IMR-90 (cell line): ENCODE measurements around the gene IPO13. TPM values are rescaled to one million over a fixed set of nuclear protein-coding genes. Genes with fewer than 3 reads are reported as not detected.

Experiments
- ATAC-seq: fragments of 200-7000 bp; cut with Tn5 transposase; 2 replicates; pipeline ENCODE4 v1.9.1; 2020; ENCODE audit warnings: low read depth, mild to moderate bottlenecking, moderate library complexity
- BruUV-seq: library from RNA; stranded (reverse); fragments of 400-500 nt; replicated peaks from 2 replicates; lab custom pipeline; 2021; lab: Mats Ljungman, UMichigan
- CTCF ChIA-PET: fragments of 300-600 bp; formaldehyde crosslinking; extraction: SDS; loops from one replicate; lab custom pipeline; 2021; ENCODE audit warnings: antibody characterized with exemption; lab: Yijun Ruan, JAX
- POLR2A ChIA-PET: fragments of 300-600 bp; sonication (Branson Sonifier 250); formaldehyde crosslinking; loops from one replicate; lab custom pipeline; 2022; ENCODE audit warnings: antibody characterized with exemption; ENCODE audit not compliant: unreplicated experiment; lab: Charles Lee
- DNase-seq: peaks from one replicate; pipeline ENCODE4 v3.0.0; 2013
- H2AFZ ChIP-seq: replicated peaks from 2 replicates; pipeline ENCODE3; 2013; ENCODE audit warnings: low read length, mild to moderate bottlenecking; ENCODE audit not compliant: poor library complexity
- H2AK5ac ChIP-seq: 2 replicates; pipeline ENCODE4 v1.6.1; 2013; ENCODE audit warnings: low read depth, low read length, inconsistent platforms
- H2AK9ac ChIP-seq: replicated peaks from 2 replicates; pipeline ENCODE3; 2013; ENCODE audit warnings: mild to moderate bottlenecking, low read depth, low read length, moderate library complexity; ENCODE audit not compliant: poor library complexity
- H2BK120ac ChIP-seq: 2 replicates; pipeline ENCODE4 v1.6.1; 2013; ENCODE audit warnings: low read depth, low read length, inconsistent platforms
- H2BK15ac ChIP-seq: 3 replicates; pipeline ENCODE4 v1.6.1; 2013; ENCODE audit warnings: low read depth, low read length, inconsistent platforms
- H2BK20ac ChIP-seq: 2 replicates; pipeline ENCODE4 v1.6.1; 2013; ENCODE audit warnings: low read depth, mild to moderate bottlenecking, inconsistent platforms, low read length, moderate library complexity
- H2BK5ac ChIP-seq: 2 replicates; pipeline ENCODE4 v1.6.1; 2013; ENCODE audit warnings: mild to moderate bottlenecking, low read depth, low read length, inconsistent platforms; ENCODE audit not compliant: poor library complexity, severe bottlenecking
- H3K14ac ChIP-seq: replicated peaks from 2 replicates; pipeline ENCODE4 v1.6.1; 2013; ENCODE audit warnings: low read depth, low read length, inconsistent platforms
- H3K18ac ChIP-seq: 2 replicates; pipeline ENCODE4 v1.6.1; 2013; ENCODE audit warnings: low read depth, low read length, control low read depth
- H3K23ac ChIP-seq: 2 replicates; pipeline ENCODE4 v1.6.1; 2013; ENCODE audit warnings: low read depth, low read length, inconsistent platforms
- H3K27ac ChIP-seq: 2 replicates; pipeline ENCODE4 v1.5.1; 2013; ENCODE audit warnings: mild to moderate bottlenecking, control low read depth, low read length; ENCODE audit not compliant: insufficient read depth
- H3K27me3 ChIP-seq: 2 replicates; pipeline ENCODE4 v1.6.1; 2013; ENCODE audit warnings: low read length; ENCODE audit not compliant: control insufficient read depth, insufficient read depth
- H3K36me3 ChIP-seq: 2 replicates; pipeline ENCODE4 v1.6.1; 2013; ENCODE audit warnings: low read length, mixed read lengths; ENCODE audit not compliant: control insufficient read depth, insufficient read depth
- H3K4ac ChIP-seq: 2 replicates; pipeline ENCODE4 v1.6.1; 2013; ENCODE audit warnings: low read depth, low read length, inconsistent platforms
- H3K4me1 ChIP-seq: 2 replicates; pipeline ENCODE4 v1.6.1; 2013; ENCODE audit warnings: low read length, mixed read lengths; ENCODE audit not compliant: control insufficient read depth, insufficient read depth
- H3K4me2 ChIP-seq: 2 replicates; pipeline ENCODE4 v1.6.1; 2013; ENCODE audit warnings: low read depth, mild to moderate bottlenecking, control low read depth, low read length, moderate library complexity
- H3K4me3 ChIP-seq: 2 replicates; pipeline ENCODE4 v1.5.1; 2013; ENCODE audit warnings: low read depth, mild to moderate bottlenecking, control low read depth, low read length, moderate library complexity; ENCODE audit not compliant: insufficient read depth
- H3K56ac ChIP-seq: 2 replicates; pipeline ENCODE4 v1.6.1; 2013; ENCODE audit warnings: low read length, inconsistent platforms; ENCODE audit not compliant: insufficient read depth; ENCODE audit errors: extremely low read depth
- H3K79me1 ChIP-seq, 2 experiments: 2 replicates each; pipeline ENCODE4 v1.6.1; 2013; ENCODE audit warnings: low read length in 2 of 2, inconsistent platforms in 1 of 2, low read depth in 1 of 2
- H3K9ac ChIP-seq: 2 replicates; pipeline ENCODE4 v1.6.1; 2013; ENCODE audit warnings: low read depth, low read length, control low read depth
- H3K9me1 ChIP-seq: 2 replicates; pipeline ENCODE4 v1.6.1; 2013; ENCODE audit warnings: low read length, inconsistent platforms; ENCODE audit not compliant: insufficient read depth
- H3K9me3 ChIP-seq: 2 replicates; pipeline ENCODE4 v1.6.1; 2013; ENCODE audit warnings: low read length; ENCODE audit not compliant: control insufficient read depth, insufficient read depth
- H4K20me1 ChIP-seq: 2 replicates; pipeline ENCODE4 v1.6.1; 2013; ENCODE audit warnings: low read length, inconsistent platforms; ENCODE audit not compliant: insufficient read depth
- H4K5ac ChIP-seq: 2 replicates; pipeline ENCODE4 v1.6.1; 2013; ENCODE audit warnings: mild to moderate bottlenecking, low read depth, low read length, control low read depth
- H4K8ac ChIP-seq, 2 experiments: 2 replicates each; pipeline ENCODE4 v1.6.1; 2013; ENCODE audit warnings: low read depth in 2 of 2, low read length in 2 of 2, control low read depth in 1 of 2, inconsistent platforms in 1 of 2
- H4K91ac ChIP-seq: 2 replicates; pipeline ENCODE4 v1.6.1; 2013; ENCODE audit warnings: low read depth, low read length, inconsistent platforms; ENCODE audit not compliant: insufficient read depth
- CHD1 ChIP-seq: IDR thresholded peaks from 2 replicates; pipeline ENCODE4 v1.6.1; 2012; ENCODE audit warnings: low read depth, low read length, improper control_type of control experiment
- MAFK ChIP-seq: IDR thresholded peaks from 2 replicates; pipeline ENCODE4 v1.6.1; 2012; ENCODE audit warnings: low read depth, low read length, improper control_type of control experiment
- MAZ ChIP-seq: IDR thresholded peaks from 2 replicates; pipeline ENCODE4 v1.6.1; 2012; ENCODE audit warnings: low read depth, mild to moderate bottlenecking, low read length, improper control_type of control experiment, moderate library complexity, borderline replicate concordance
- NFE2L2 ChIP-seq: fragments of 150-350 bp; IDR thresholded peaks from 2 replicates; pipeline ENCODE4 v1.6.1; 2016; ENCODE audit warnings: low read depth, mild to moderate bottlenecking, low read length
- POLR2A ChIP-seq: IDR thresholded peaks from 2 replicates; pipeline ENCODE4 v1.6.1; 2012; ENCODE audit warnings: mild to moderate bottlenecking, low read depth, low read length
- RAD21 ChIP-seq: IDR thresholded peaks from 2 replicates; pipeline ENCODE4 v1.6.1; 2012; ENCODE audit warnings: low read length, improper control_type of control experiment
- WGBS, 2 experiments: methylation state at CpG; one replicate each; pipeline versions ENCODE4 v1.1.5 to v1.1.7; 2013; ENCODE audit warnings: missing lambda C conversion rate in 2 of 2; ENCODE audit not compliant: insufficient read length in 1 of 2; ENCODE audit errors: extremely low coverage in 2 of 2; 5-methylcytosine and 5-hydroxymethylcytosine counted together
- dilution Hi-C: fragments of 300-500 bp; cut with HindIII; formaldehyde crosslinking; loops from one replicate; pipeline ENCODE4 v1.14.3; 2018; ENCODE audit warnings: low sequenced_read_pairs; ENCODE audit not compliant: unreplicated experiment
- in situ Hi-C: fragments of 300-500 bp; cut with MboI; formaldehyde crosslinking; loops from 3 replicates; pipeline ENCODE4 v1.14.3; 2019; ENCODE audit warnings: low sequenced_read_pairs, inconsistent platforms, mixed read lengths
- intact Hi-C: fragments of 100-400 bp; cut with micrococcal nuclease; formaldehyde crosslinking; loops from 2 replicates; pipeline ENCODE4 v1.10.0; 2022
- polyA plus RNA-seq, 3 experiments: library from polyadenylated mRNA; depleted of rRNA; stranded (reverse); fragments of >200 nt; gene quantifications; 2 replicates each; pipeline ENCODE4 v1.2.3, GENCODE V29; 2012; ENCODE audit warnings: low replicate concordance in 1 of 3
- total RNA-seq: library from RNA; depleted of rRNA; stranded (reverse); fragments of >200 nt; gene quantifications from 2 replicates; pipeline ENCODE4 v1.2.3, GENCODE V29; 2012
- TF ChIP-seq, protein P1 (sequence below): conservative IDR thresholded peaks from 2 replicates; pipeline ENCODE4 v1.5.1; 2012; ENCODE audit warnings: mild to moderate bottlenecking, low read depth, low read length, improper control_type of control experiment

Gene IPO13
- total and polyA plus RNA-seq, 2 of the 4 experiments (the other 2 are of a cell fraction): 15.2 to 18.7 TPM

DNA sequence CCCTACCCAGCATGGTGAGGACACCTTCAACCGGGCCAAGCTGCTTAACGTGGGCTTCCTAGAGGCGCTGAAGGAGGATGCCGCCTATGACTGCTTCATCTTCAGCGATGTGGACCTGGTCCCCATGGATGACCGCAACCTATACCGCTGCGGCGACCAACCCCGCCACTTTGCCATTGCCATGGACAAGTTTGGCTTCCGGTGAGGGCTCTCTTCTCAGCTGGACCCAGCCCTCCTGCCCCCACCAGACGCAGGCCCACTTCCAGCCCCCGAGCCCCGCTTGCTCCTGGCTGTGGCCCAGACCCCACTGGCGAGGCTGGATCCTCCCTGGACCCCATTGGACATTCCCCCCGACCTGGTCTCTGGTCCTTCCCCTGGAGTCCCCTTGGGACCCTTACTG, 38.1 kb downstream of the IPO13 start:
- Histone ChIP-seq H3K9me3 (no peaks in the 10 kb centered on the region), H2AFZ (no peak overlapping the region), H4K8ac (no peak overlapping the region), H3K27me3 (no peaks in the 10 kb centered on the region), H2BK20ac (no peak overlapping the region), H2BK5ac (no peak overlapping the region), H3K14ac (no peak overlapping the region), H2AK5ac (no peak overlapping the region), H3K18ac (no peak overlapping the region), H3K27ac (no peak overlapping the region), H2AK9ac (no peak overlapping the region), H3K36me3 (peaks cover 35% of the 10 kb centered on the region), H4K91ac (no peak overlapping the region), H3K23ac (no peak overlapping the region), H3K4ac (no peak overlapping the region), H3K4me3 (no peak overlapping the region), H4K5ac (no peak overlapping the region), H3K9me1 (peaks cover 38% of the 10 kb centered on the region), H2BK120ac (no peak overlapping the region), H3K79me1 (peaks cover 24 to 53% of the 10 kb centered on the region in 2 experiments), H2BK15ac (no peak overlapping the region), H4K20me1 (peaks cover 44% of the 10 kb centered on the region), H3K4me1 (peaks cover 20% of the 10 kb centered on the region), H3K9ac (no peak overlapping the region), H3K4me2 (no peak overlapping the region), H3K56ac (no peak overlapping the region)
- DNase-seq: no peak
- 100% methylated on average over 8 of the region's 16 CpGs; no CpG with 5 or more reads in 1 of the 2 experiments for WGBS, 2 experiments
- CTCF ChIA-PET: no interaction called here
- ATAC-seq: no peak
- BruUV-seq: no TSS peak
- TF ChIP-seq CHD1: no peak
- TF ChIP-seq, protein P1, sequence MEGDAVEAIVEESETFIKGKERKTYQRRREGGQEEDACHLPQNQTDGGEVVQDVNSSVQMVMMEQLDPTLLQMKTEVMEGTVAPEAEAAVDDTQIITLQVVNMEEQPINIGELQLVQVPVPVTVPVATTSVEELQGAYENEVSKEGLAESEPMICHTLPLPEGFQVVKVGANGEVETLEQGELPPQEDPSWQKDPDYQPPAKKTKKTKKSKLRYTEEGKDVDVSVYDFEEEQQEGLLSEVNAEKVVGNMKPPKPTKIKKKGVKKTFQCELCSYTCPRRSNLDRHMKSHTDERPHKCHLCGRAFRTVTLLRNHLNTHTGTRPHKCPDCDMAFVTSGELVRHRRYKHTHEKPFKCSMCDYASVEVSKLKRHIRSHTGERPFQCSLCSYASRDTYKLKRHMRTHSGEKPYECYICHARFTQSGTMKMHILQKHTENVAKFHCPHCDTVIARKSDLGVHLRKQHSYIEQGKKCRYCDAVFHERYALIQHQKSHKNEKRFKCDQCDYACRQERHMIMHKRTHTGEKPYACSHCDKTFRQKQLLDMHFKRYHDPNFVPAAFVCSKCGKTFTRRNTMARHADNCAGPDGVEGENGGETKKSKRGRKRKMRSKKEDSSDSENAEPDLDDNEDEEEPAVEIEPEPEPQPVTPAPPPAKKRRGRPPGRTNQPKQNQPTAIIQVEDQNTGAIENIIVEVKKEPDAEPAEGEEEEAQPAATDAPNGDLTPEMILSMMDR: no peak
- no peak for TF ChIP-seq MAZ
- TF ChIP-seq RAD21: no peak
- no peak for TF ChIP-seq NFE2L2
- TF ChIP-seq POLR2A: no peak
- no peak for TF ChIP-seq MAFK
- dilution Hi-C loops: no loop called here
- in situ Hi-C loops: no loop called here
- POLR2A ChIA-PET: no interaction called here
- intact Hi-C loops: no loop called here
